K562 (cell line): ENCODE measurements around the gene THOP1. TPM values are rescaled to one million over a fixed set of nuclear protein-coding genes. Genes with fewer than 3 reads are reported as not detected.

Experiments used
- ASH1L ChIP-seq: fragments of 450-650 bp; IDR thresholded peaks from 2 replicates; pipeline ENCODE4 v1.6.1; 2018; ENCODE audit warnings: borderline replicate concordance, mild to moderate bottlenecking, low read depth; ENCODE audit not compliant: partially characterized antibody
- BRCA1 ChIP-seq, 2 experiments: fragments of 450-650 bp in 1 of 2; sonication (generic) in 1 of 2; formaldehyde crosslinking in 1 of 2; IDR thresholded peaks; 2 replicates each; pipeline versions ENCODE4 v1.5.0 to v1.6.1; 2017 to 2020; ENCODE audit warnings: mild to moderate bottlenecking in 1 of 2, missing genetic modification reagents in 1 of 2
- GTF3C2 ChIP-seq: IDR thresholded peaks from 3 replicates; pipeline ENCODE4 v1.6.1; 2011; ENCODE audit warnings: borderline replicate concordance, mild to moderate bottlenecking, moderate library complexity; ENCODE audit not compliant: insufficient read length; ENCODE audit errors: extremely low read depth
- HDAC1 ChIP-seq, 2 experiments: fragments of 450-650 bp; IDR thresholded peaks; 2 replicates each; pipeline ENCODE4 v1.6.1; 2016 to 2017; ENCODE audit warnings: inconsistent platforms in 1 of 2, mild to moderate bottlenecking in 1 of 2, moderate library complexity in 1 of 2
- MAFK ChIP-seq: IDR thresholded peaks from 2 replicates; pipeline ENCODE4 v1.6.1; 2011; ENCODE audit warnings: low read length, improper control_type of control experiment
- RREB1 ChIP-seq: fragments of 250-450 bp; sonication (Bioruptor Pico); IDR thresholded peaks from 2 replicates; pipeline ENCODE4 v1.4.0; 2020
- TCFL5 ChIP-seq: fragments of 250-450 bp; sonication (Bioruptor Pico); conservative IDR thresholded peaks from 2 replicates; pipeline ENCODE4 v1.6.1; 2021; ENCODE audit warnings: mild to moderate bottlenecking, moderate library complexity, matching md5 sums
- ZFP30 ChIP-seq: fragments of 250-450 bp; sonication (Bioruptor Pico); IDR thresholded peaks from 2 replicates; pipeline ENCODE4 v1.8.0; 2022; ENCODE audit warnings: moderate library complexity, mild to moderate bottlenecking, inconsistent platforms, borderline replicate concordance
- ZNF316 ChIP-seq: fragments of 450-650 bp; IDR thresholded peaks from 2 replicates; pipeline ENCODE4 v1.6.1; 2016
- polyA plus RNA-seq, 8 experiments: library from polyadenylated mRNA; depleted of rRNA in 4 of 8; stranded (reverse) in 5 of 8; unstranded in 3 of 8; fragments of >200 nt; fragmentation: Nextera tagmentation in 2 of 8; fragmentation: Illumina TruSeq in 1 of 8; extraction: Ambion mirVana in 2 of 8; extraction: Trizol in 1 of 8; gene quantifications; 2 replicates each; pipeline versions ENCODE4 v1.2.1 to v1.2.3, GENCODE V29; 2011 to 2014; ENCODE audit warnings: inconsistent platforms in 1 of 8, missing spikeins in 1 of 8
- total RNA-seq, 7 experiments: library from RNA; depleted of rRNA in 6 of 7; stranded (reverse); fragments of >200 nt in 6 of 7; fragmentation: Illumina TruSeq in 2 of 7; extraction: Trizol in 2 of 7; gene quantifications; 2 replicates each; pipeline versions ENCODE4 v1.2.1 to v1.2.3, GENCODE V29; 2011 to 2021; ENCODE audit warnings: low replicate concordance in 1 of 7
- TF ChIP-seq, protein P1 (sequence below), 2 experiments: fragments of 450-650 bp; IDR thresholded peaks; 2 replicates each; pipeline ENCODE4 v1.6.1; 2018; ENCODE audit warnings: mild to moderate bottlenecking in 2 of 2, low read depth in 1 of 2; ENCODE audit not compliant: partially characterized antibody in 2 of 2

THOP1 gene
- total and polyA plus RNA-seq, 9 of the 15 experiments (the other 6 are each of a cell fraction or from before 2014, with no cell fraction given) = 1.3 to 255 (median 96.1) TPM

- TF ChIP-seq ASH1L = no peak
- no peak for TF ChIP-seq TCFL5 (CRISPR knock-in tag)
- peak in 1 of 2 experiments; percentile 88; a peak in 2 of 4 replicates for TF ChIP-seq HDAC1 (IDR thresholded peaks at IDR 0.05)
- no peak for TF ChIP-seq BRCA1 (IDR thresholded peaks at IDR 0.05)
- TF ChIP-seq BRCA1 (CRISPR knock-in tag; IDR thresholded peaks at IDR 0.05) = peak; percentile 68; the same call in 1 of the 2 replicates
- no peak for TF ChIP-seq ZNF316
- no peak for TF ChIP-seq GTF3C2
- TF ChIP-seq, protein P1, sequence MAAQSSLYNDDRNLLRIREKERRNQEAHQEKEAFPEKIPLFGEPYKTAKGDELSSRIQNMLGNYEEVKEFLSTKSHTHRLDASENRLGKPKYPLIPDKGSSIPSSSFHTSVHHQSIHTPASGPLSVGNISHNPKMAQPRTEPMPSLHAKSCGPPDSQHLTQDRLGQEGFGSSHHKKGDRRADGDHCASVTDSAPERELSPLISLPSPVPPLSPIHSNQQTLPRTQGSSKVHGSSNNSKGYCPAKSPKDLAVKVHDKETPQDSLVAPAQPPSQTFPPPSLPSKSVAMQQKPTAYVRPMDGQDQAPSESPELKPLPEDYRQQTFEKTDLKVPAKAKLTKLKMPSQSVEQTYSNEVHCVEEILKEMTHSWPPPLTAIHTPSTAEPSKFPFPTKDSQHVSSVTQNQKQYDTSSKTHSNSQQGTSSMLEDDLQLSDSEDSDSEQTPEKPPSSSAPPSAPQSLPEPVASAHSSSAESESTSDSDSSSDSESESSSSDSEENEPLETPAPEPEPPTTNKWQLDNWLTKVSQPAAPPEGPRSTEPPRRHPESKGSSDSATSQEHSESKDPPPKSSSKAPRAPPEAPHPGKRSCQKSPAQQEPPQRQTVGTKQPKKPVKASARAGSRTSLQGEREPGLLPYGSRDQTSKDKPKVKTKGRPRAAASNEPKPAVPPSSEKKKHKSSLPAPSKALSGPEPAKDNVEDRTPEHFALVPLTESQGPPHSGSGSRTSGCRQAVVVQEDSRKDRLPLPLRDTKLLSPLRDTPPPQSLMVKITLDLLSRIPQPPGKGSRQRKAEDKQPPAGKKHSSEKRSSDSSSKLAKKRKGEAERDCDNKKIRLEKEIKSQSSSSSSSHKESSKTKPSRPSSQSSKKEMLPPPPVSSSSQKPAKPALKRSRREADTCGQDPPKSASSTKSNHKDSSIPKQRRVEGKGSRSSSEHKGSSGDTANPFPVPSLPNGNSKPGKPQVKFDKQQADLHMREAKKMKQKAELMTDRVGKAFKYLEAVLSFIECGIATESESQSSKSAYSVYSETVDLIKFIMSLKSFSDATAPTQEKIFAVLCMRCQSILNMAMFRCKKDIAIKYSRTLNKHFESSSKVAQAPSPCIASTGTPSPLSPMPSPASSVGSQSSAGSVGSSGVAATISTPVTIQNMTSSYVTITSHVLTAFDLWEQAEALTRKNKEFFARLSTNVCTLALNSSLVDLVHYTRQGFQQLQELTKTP (IDR thresholded peaks at IDR 0.05; ENCODE audit: low read depth in 1 of 2, partially characterized antibody in 2 of 2) = no peak
- TF ChIP-seq RREB1 (CRISPR knock-in tag) = peak; percentile 49; the same call in 1 of the 2 replicates
- TF ChIP-seq ZFP30 = no peak
- no peak for TF ChIP-seq MAFK
These were observed at the start of gene THOP1 (continued) for GRCh38 chr19:2785244-2785997.
